Progenitor cell of endocrine pancreas (in vitro differentiated cells): ENCODE data around the gene EDIL3. TPM values are rescaled to one million over a fixed set of nuclear protein-coding genes. Genes with fewer than 3 reads are reported as not detected.

Experiments used
- DNase-seq: peaks from one replicate; pipeline ENCODE4 v3.0.0; 2021; ENCODE audit warnings: low spot score; ENCODE audit not compliant: unreplicated experiment
- H3K27ac Mint-ChIP-seq: 2 replicates; pipeline ENCODE4 v1.8.0; 2021; ENCODE audit warnings: mild to moderate bottlenecking, moderate library complexity, mixed read lengths
- H3K27me3 Mint-ChIP-seq: 2 replicates; pipeline ENCODE4 v1.8.0; 2021; ENCODE audit warnings: mixed read lengths
- H3K36me3 Mint-ChIP-seq: 2 replicates; pipeline ENCODE4 v1.8.0; 2022; ENCODE audit warnings: mixed read lengths; ENCODE audit not compliant: insufficient read depth
- H3K4me1 Mint-ChIP-seq: 2 replicates; pipeline ENCODE4 v1.8.0; 2021; ENCODE audit warnings: low read depth, mixed read lengths
- H3K4me3 Mint-ChIP-seq: 2 replicates; pipeline ENCODE4 v1.8.0; 2021; ENCODE audit warnings: low read depth, mild to moderate bottlenecking, moderate library complexity, mixed read lengths
- H3K9me3 Mint-ChIP-seq: 2 replicates; pipeline ENCODE4 v1.8.0; 2021; ENCODE audit warnings: low read depth, mixed read lengths
- CTCF ChIP-seq: fragments of 200-600 bp; sonication (generic); IDR thresholded peaks from one replicate; pipeline ENCODE4 v1.5.0; 2021; ENCODE audit warnings: antibody characterized with exemption, mild to moderate bottlenecking; ENCODE audit not compliant: unreplicated experiment
- total RNA-seq: library from RNA; stranded (reverse); gene quantifications from 2 replicates; pipeline ENCODE4 v1.2.1, GENCODE V29; 2021

The EDIL3 gene
- total RNA-seq, 1 donor from 2014 or later = 4.8 TPM

- no peaks in the 10 kb centered on the region for H3K9me3 Mint-ChIP-seq
- no peak for DNase-seq
- H3K4me1 Mint-ChIP-seq = no peaks in the 10 kb centered on the region
- H3K27me3 Mint-ChIP-seq = no peaks in the 10 kb centered on the region
- TF ChIP-seq CTCF = no peak
- no peak overlapping the region for H3K4me3 Mint-ChIP-seq
- no peaks in the 10 kb centered on the region for H3K36me3 Mint-ChIP-seq
- H3K27ac Mint-ChIP-seq = no peak overlapping the region
These were observed 105.4 kb downstream of the EDIL3 start for GRCh38 chr5:84279234-84279633.

GRCh38 chr5:84275609-84276008 lies 109.1 kb downstream of the EDIL3 start:
- no peaks in the 10 kb centered on the region for H3K36me3 Mint-ChIP-seq
- H3K27me3 Mint-ChIP-seq = no peaks in the 10 kb centered on the region
- no peak overlapping the region for H3K4me3 Mint-ChIP-seq
- peaks cover 8% of the 10 kb centered on the region for H3K4me1 Mint-ChIP-seq
- H3K27ac Mint-ChIP-seq = no peak overlapping the region
- DNase-seq = no peak
- no peaks in the 10 kb centered on the region for H3K9me3 Mint-ChIP-seq
- TF ChIP-seq CTCF = no peak

GRCh38 chr5:84274585-84275468 lies 109.9 kb downstream of the EDIL3 start:
- TF ChIP-seq CTCF = peak; percentile 62
- H3K9me3 Mint-ChIP-seq = no peaks in the 10 kb centered on the region
- no peak for DNase-seq
- no peaks in the 10 kb centered on the region for H3K36me3 Mint-ChIP-seq
- peaks cover 8% of the 10 kb centered on the region for H3K4me1 Mint-ChIP-seq
- H3K27ac Mint-ChIP-seq = no peak overlapping the region
- no peaks in the 10 kb centered on the region for H3K27me3 Mint-ChIP-seq
- H3K4me3 Mint-ChIP-seq = no peak overlapping the region

- DNase-seq = no peak
- Mint-ChIP-seq H3K4me3 (no peak overlapping the region), H3K4me1 (peaks cover 8% of the 10 kb centered on the region), H3K36me3 (no peaks in the 10 kb centered on the region), H3K9me3 (no peaks in the 10 kb centered on the region), H3K27ac (no peak overlapping the region), H3K27me3 (no peaks in the 10 kb centered on the region)
- TF ChIP-seq CTCF = no peak
These were observed 111.2 kb downstream of the EDIL3 start for GRCh38 chr5:84273517-84273883.

- no peak for DNase-seq
- no peaks in the 10 kb centered on the region for H3K9me3 Mint-ChIP-seq
- H3K27me3 Mint-ChIP-seq = no peaks in the 10 kb centered on the region
- H3K36me3 Mint-ChIP-seq = no peaks in the 10 kb centered on the region
- TF ChIP-seq CTCF = no peak
- peaks cover 8% of the 10 kb centered on the region for H3K4me1 Mint-ChIP-seq
- H3K27ac Mint-ChIP-seq = no peak overlapping the region
- no peak overlapping the region for H3K4me3 Mint-ChIP-seq
These were observed 111.7 kb downstream of the EDIL3 start for GRCh38 chr5:84272771-84273516.
